T-helper 2 cell treated with Interferon-gamma antibody and Interleukin-4, amounts not matched to agents 5 μg/mL and 100 μg/mL, for 36 hours (primary cell): ENCODE measurements around the gene PKMYT1.

Experiments
- DNase-seq: peaks from one replicate; pipeline ENCODE4 v3.0.0; 2021; ENCODE audit warnings: low spot score
- H3K27ac Mint-ChIP-seq: one replicate; pipeline ENCODE4 v1.8.0; 2021; ENCODE audit warnings: mild to moderate bottlenecking, mixed read lengths
- H3K27me3 Mint-ChIP-seq: one replicate; pipeline ENCODE4 v1.8.0; 2021; ENCODE audit warnings: low read depth, mixed read lengths
- H3K36me3 Mint-ChIP-seq: one replicate; pipeline ENCODE4 v1.8.0; 2021; ENCODE audit warnings: low read depth, mixed read lengths
- H3K4me1 Mint-ChIP-seq: one replicate; pipeline ENCODE4 v1.8.0; 2021; ENCODE audit warnings: low read depth, mixed read lengths
- H3K4me3 Mint-ChIP-seq: one replicate; pipeline ENCODE4 v1.8.0; 2022; ENCODE audit warnings: mild to moderate bottlenecking, moderate library complexity, mixed read lengths
- H3K9me3 Mint-ChIP-seq: one replicate; pipeline ENCODE4 v1.8.0; 2021; ENCODE audit warnings: mixed read lengths

Gene PKMYT1

GRCh38 chr16:2979669-2980226 is 498 bp downstream of the PKMYT1 start:
- Mint-ChIP-seq H3K9me3 (no peaks in the 10 kb centered on the region), H3K27ac (peak overlapping the region; percentile 93), H3K4me3 (peak overlapping the region; percentile 91), H3K27me3 (no peaks in the 10 kb centered on the region), H3K36me3 (peaks cover 12% of the 10 kb centered on the region), H3K4me1 (peaks cover 15% of the 10 kb centered on the region)
- no peak for DNase-seq

- peaks cover 12% of the 10 kb centered on the region for H3K4me1 Mint-ChIP-seq
- H3K27me3 Mint-ChIP-seq: no peaks in the 10 kb centered on the region
- H3K36me3 Mint-ChIP-seq: peaks cover 16% of the 10 kb centered on the region
These were observed 2.8 kb downstream of the PKMYT1 start for GRCh38 chr16:2977440-2977839.

GRCh38 chr16:2976673-2977072 is 3.6 kb downstream of the PKMYT1 start:
- no peak overlapping the region for H3K27ac Mint-ChIP-seq
- H3K27me3 Mint-ChIP-seq: no peaks in the 10 kb centered on the region
- DNase-seq: no peak
- H3K36me3 Mint-ChIP-seq: peaks cover 21% of the 10 kb centered on the region
- H3K9me3 Mint-ChIP-seq: no peaks in the 10 kb centered on the region
- no peak overlapping the region for H3K4me3 Mint-ChIP-seq
- H3K4me1 Mint-ChIP-seq: peaks cover 6% of the 10 kb centered on the region

More at GRCh38 chr16:2977440-2977839, 2.8 kb downstream of the PKMYT1 start:
- Mint-ChIP-seq H3K9me3 (no peaks in the 10 kb centered on the region), H3K27ac (no peak overlapping the region), H3K4me3 (no peak overlapping the region)
- no peak for DNase-seq

GRCh38 chr16:2976201-2976600 is 4.0 kb downstream of the PKMYT1 start:
- H3K4me1 Mint-ChIP-seq: peaks cover 4% of the 10 kb centered on the region
- H3K27ac Mint-ChIP-seq: no peak overlapping the region
- no peak for DNase-seq
- no peaks in the 10 kb centered on the region for H3K9me3 Mint-ChIP-seq
- no peak overlapping the region for H3K4me3 Mint-ChIP-seq
- H3K27me3 Mint-ChIP-seq: no peaks in the 10 kb centered on the region
- H3K36me3 Mint-ChIP-seq: peaks cover 21% of the 10 kb centered on the region

GRCh38 chr16:2975161-2975795 is 5.0 kb downstream of the PKMYT1 start:
- H3K27ac Mint-ChIP-seq: no peak overlapping the region
- H3K9me3 Mint-ChIP-seq: no peaks in the 10 kb centered on the region
- no peaks in the 10 kb centered on the region for H3K27me3 Mint-ChIP-seq
- H3K4me1 Mint-ChIP-seq: peaks cover 11% of the 10 kb centered on the region
- no peak for DNase-seq
- H3K4me3 Mint-ChIP-seq: no peak overlapping the region
- H3K36me3 Mint-ChIP-seq: peaks cover 25% of the 10 kb centered on the region

GRCh38 chr16:2974319-2975056 is 5.8 kb downstream of the PKMYT1 start:
- Mint-ChIP-seq H3K4me3 (no peak overlapping the region), H3K36me3 (peaks cover 25% of the 10 kb centered on the region), H3K9me3 (no peaks in the 10 kb centered on the region), H3K27ac (no peak overlapping the region), H3K27me3 (no peaks in the 10 kb centered on the region), H3K4me1 (peaks cover 11% of the 10 kb centered on the region)
- DNase-seq: no peak

GRCh38 chr16:2973605-2974318 is 6.5 kb downstream of the PKMYT1 start:
- Mint-ChIP-seq H3K4me3 (no peak overlapping the region), H3K36me3 (peaks cover 23% of the 10 kb centered on the region)

GRCh38 chr16:2973093-2973492 is 7.2 kb downstream of the PKMYT1 start:
- peaks cover 15% of the 10 kb centered on the region for H3K4me1 Mint-ChIP-seq
- peaks cover 23% of the 10 kb centered on the region for H3K36me3 Mint-ChIP-seq
- H3K9me3 Mint-ChIP-seq: no peaks in the 10 kb centered on the region
- H3K4me3 Mint-ChIP-seq: no peak overlapping the region
- no peak overlapping the region for H3K27ac Mint-ChIP-seq
- no peak for DNase-seq
- H3K27me3 Mint-ChIP-seq: peaks cover 5% of the 10 kb centered on the region

More at GRCh38 chr16:2973605-2974318, 6.5 kb downstream of the PKMYT1 start:
- H3K4me1 Mint-ChIP-seq: peaks cover 9% of the 10 kb centered on the region
- no peaks in the 10 kb centered on the region for H3K9me3 Mint-ChIP-seq
- no peaks in the 10 kb centered on the region for H3K27me3 Mint-ChIP-seq
- no peak for DNase-seq
- H3K27ac Mint-ChIP-seq: no peak overlapping the region

- Mint-ChIP-seq H3K4me3 (peak overlapping the region; percentile 17), H3K4me1 (peaks cover 15% of the 10 kb centered on the region), H3K36me3 (peaks cover 18% of the 10 kb centered on the region), H3K27me3 (peaks cover 8% of the 10 kb centered on the region), H3K9me3 (no peaks in the 10 kb centered on the region), H3K27ac (peak overlapping the region; percentile 63)
- DNase-seq: no peak
These were observed 8.1 kb downstream of the PKMYT1 start for GRCh38 chr16:2971985-2972784.

GRCh38 chr16:2971134-2971984 is 8.9 kb downstream of the PKMYT1 start:
- Mint-ChIP-seq H3K4me3 (peak overlapping the region; percentile 78), H3K36me3 (peaks cover 14% of the 10 kb centered on the region), H3K27me3 (peaks cover 8% of the 10 kb centered on the region), H3K4me1 (peaks cover 15% of the 10 kb centered on the region), H3K9me3 (no peaks in the 10 kb centered on the region), H3K27ac (peak overlapping the region; percentile 49)
- DNase-seq: no peak

- Mint-ChIP-seq H3K4me1 (peaks cover 15% of the 10 kb centered on the region), H3K27me3 (peaks cover 12% of the 10 kb centered on the region), H3K27ac (peak overlapping the region; percentile 49), H3K9me3 (no peaks in the 10 kb centered on the region), H3K36me3 (peaks cover 14% of the 10 kb centered on the region), H3K4me3 (peak overlapping the region; percentile 78)
- DNase-seq: no peak
These were observed 9.7 kb downstream of the PKMYT1 start for GRCh38 chr16:2970563-2970962.

GRCh38 chr16:2969545-2970521 is 10.4 kb downstream of the PKMYT1 start:
- peaks cover 15% of the 10 kb centered on the region for H3K4me1 Mint-ChIP-seq
- peak; percentile 87 for DNase-seq
- H3K27ac Mint-ChIP-seq: peak overlapping the region; percentile 72
- no peaks in the 10 kb centered on the region for H3K9me3 Mint-ChIP-seq
- H3K4me3 Mint-ChIP-seq: peak overlapping the region; percentile 78
- peaks cover 14% of the 10 kb centered on the region for H3K36me3 Mint-ChIP-seq
- peaks cover 17% of the 10 kb centered on the region for H3K27me3 Mint-ChIP-seq
